AG08396 (cell line): ENCODE data around the gene LILRA5.
"Not testable (repeated sequence)": the region's sequence is repeated elsewhere in the genome, so short reads cannot be mapped to it uniquely, and the experiment has no call there.

ENCODE experiments used
- DNase-seq: peaks from one replicate; pipeline ENCODE4 v3.0.0; 2012; ENCODE audit warnings: low spot score, mixed read lengths

Gene LILRA5

GRCh38 chr19:54273821-54274220 is 39.1 kb downstream of the LILRA5 start:
- DNase-seq, result no peak

GRCh38 chr19:54272181-54272580 is 40.8 kb downstream of the LILRA5 start:
- not testable (repeated sequence) for DNase-seq

- not testable (repeated sequence) for DNase-seq
These were observed 41.4 kb downstream of the LILRA5 start for GRCh38 chr19:54271587-54271986.

- no peak for DNase-seq
These were observed 41.9 kb downstream of the LILRA5 start for GRCh38 chr19:54271106-54271505.

- DNase-seq, result no peak
These were observed 44.0 kb downstream of the LILRA5 start for GRCh38 chr19:54268936-54269335.

GRCh38 chr19:54266133-54266532 is 46.8 kb downstream of the LILRA5 start:
- DNase-seq, result peak; percentile 59

GRCh38 chr19:54262470-54262869 is 50.5 kb downstream of the LILRA5 start:
- DNase-seq, result no peak

- no peak for DNase-seq
These were observed 50.9 kb downstream of the LILRA5 start for GRCh38 chr19:54262066-54262465.

GRCh38 chr19:54257116-54257480 is 55.9 kb downstream of the LILRA5 start, which contains the start of gene LILRB5:
LILRB5 (minus strand) TSS chr19:54257273; CDS start chr19:54257193, 80 bp downstream.
- DNase-seq, result no peak
